Pulmonary artery endothelial cell (primary cell): Measurements from ENCODE around the gene TGIF1. TPM values are rescaled to one million over a fixed set of nuclear protein-coding genes. Genes with fewer than 3 reads are reported as not detected.

ENCODE experiments used
- DNase-seq: peaks from one replicate; pipeline ENCODE4 v3.0.0-alpha.2; 2011; ENCODE audit warnings: low read depth, low spot score
- total RNA-seq: library from RNA; depleted of rRNA; stranded (reverse); fragments of >200 nt; gene quantifications from 2 replicates; pipeline ENCODE4 v1.2.3, GENCODE V29; 2014

Gene TGIF1
- total RNA-seq, 1 donor from 2014 or later, result 162 TPM

- no peak for DNase-seq
These were observed 31.8 kb downstream of the TGIF1 start for GRCh38 chr18:3481696-3482210.

- DNase-seq, result no peak
These were observed 32.3 kb downstream of the TGIF1 start for GRCh38 chr18:3482258-3482657.

GRCh38 chr18:3485153-3486149 lies 35.5 kb downstream of the TGIF1 start:
- DNase-seq, result no peak

- DNase-seq, result no peak
These were observed 36.5 kb downstream of the TGIF1 start for GRCh38 chr18:3486512-3486911.

GRCh38 chr18:3489462-3489861 lies 39.5 kb downstream of the TGIF1 start:
- DNase-seq, result no peak

- DNase-seq, result no peak
These were observed 42.1 kb downstream of the TGIF1 start for GRCh38 chr18:3491981-3492555.

GRCh38 chr18:3492721-3493120 lies 42.7 kb downstream of the TGIF1 start:
- DNase-seq, result no peak

- DNase-seq, result no peak
These were observed 43.7 kb downstream of the TGIF1 start for GRCh38 chr18:3493501-3494244.

GRCh38 chr18:3494245-3494526 lies 44.2 kb downstream of the TGIF1 start:
- DNase-seq, result no peak

GRCh38 chr18:3494569-3494968 lies 44.6 kb downstream of the TGIF1 start:
- DNase-seq, result no peak

GRCh38 chr18:3495691-3496430 lies 45.9 kb downstream of the TGIF1 start:
- no peak for DNase-seq

- DNase-seq, result no peak
These were observed 48.9 kb downstream of the TGIF1 start for GRCh38 chr18:3498698-3499471.

GRCh38 chr18:3499501-3499900 lies 49.5 kb downstream of the TGIF1 start:
- no peak for DNase-seq

GRCh38 chr18:3500016-3500415 lies 50.0 kb downstream of the TGIF1 start:
- no peak for DNase-seq

GRCh38 chr18:3502650-3503049 lies 52.7 kb downstream of the TGIF1 start:
- DNase-seq, result no peak

- DNase-seq, result no peak
These were observed 54.7 kb downstream of the TGIF1 start for GRCh38 chr18:3504637-3505036.

- no peak for DNase-seq
These were observed 58.9 kb downstream of the TGIF1 start for GRCh38 chr18:3508576-3509549.
